Fibroblast of skin of back (primary cell): ENCODE results near the gene ARHGAP22.

Experiments
- DNase-seq: peaks from one replicate; pipeline ENCODE4 v3.0.0-alpha.2; 2013

The ARHGAP22 gene

DNA sequence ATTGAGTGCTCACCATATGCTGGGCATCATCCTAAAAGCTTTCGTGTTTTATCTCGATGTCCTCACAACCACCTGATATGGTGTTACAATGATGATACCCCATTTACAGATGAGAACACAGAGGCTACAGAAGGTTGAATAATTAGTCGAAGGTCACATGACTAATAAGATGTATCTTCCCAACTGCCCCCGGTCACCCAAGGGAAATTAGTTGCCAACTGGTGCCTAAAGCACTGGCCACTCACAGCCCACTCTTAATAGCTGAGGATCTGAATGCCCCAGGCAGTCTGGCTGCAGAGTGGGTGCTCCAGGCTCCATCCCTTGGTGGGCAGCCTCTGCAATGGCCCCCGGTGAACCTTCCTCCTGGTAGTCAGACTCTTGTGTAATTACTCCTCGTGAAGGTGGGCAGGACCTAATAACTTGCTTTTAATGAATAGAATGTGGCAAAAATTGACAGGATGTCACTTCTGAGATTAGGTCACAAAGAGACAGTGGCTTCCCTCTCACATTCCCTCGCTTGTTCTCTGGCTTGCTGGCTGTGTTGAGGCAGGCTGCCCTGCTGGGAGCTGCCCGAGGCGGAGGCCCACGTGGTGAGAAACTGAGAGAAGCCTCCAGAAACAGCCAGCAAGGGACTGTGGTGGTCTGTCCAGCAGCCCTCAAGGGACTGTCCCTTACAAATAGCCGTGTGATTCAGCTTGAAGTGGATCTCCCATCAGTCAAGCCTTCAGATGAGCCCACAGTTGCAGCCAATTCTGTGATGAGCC, 109.4 kb downstream of the ARHGAP22 start:
- DNase-seq: peak; percentile 18

DNA sequence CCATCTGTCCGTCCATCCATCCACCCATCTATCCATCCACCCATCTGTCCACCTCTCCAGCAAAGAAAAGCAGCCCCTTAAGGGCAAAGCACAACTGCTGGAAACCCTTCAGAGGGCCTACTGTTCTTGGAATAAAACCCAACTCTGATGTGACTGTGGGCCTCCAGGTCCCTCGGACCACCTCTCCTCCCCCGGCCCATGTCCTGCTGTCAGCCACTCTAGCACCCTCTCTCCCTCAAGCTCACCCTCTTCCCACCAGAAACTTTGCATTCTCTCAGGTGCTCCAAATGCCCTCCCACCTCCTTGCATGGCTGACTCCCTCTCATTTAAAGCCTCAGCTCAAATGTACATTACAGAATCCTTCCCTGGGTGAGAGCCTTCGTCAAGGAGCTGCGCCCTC, 110.3 kb downstream of the ARHGAP22 start:
- no peak for DNase-seq

DNA sequence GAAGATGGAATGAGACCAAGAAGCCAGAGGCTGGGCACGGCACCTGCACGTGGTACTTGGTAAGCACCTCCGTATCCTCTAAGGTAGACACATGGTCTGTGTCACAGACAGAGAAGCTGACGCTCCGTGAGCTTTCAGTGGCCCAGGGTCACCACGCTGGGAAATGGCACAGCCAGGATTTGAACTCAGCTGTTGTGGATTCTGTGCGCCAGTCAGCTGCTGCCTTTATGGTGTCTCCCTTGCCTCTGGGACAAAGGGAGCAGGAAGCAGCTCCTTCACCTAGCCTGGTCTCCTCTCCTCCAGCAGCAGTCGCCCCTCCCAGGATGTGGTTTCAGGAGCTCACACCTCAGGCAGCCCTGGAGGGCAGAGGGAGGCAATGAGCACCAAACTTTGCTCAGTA, 110.8 kb downstream of the ARHGAP22 start:
- no peak for DNase-seq

DNA sequence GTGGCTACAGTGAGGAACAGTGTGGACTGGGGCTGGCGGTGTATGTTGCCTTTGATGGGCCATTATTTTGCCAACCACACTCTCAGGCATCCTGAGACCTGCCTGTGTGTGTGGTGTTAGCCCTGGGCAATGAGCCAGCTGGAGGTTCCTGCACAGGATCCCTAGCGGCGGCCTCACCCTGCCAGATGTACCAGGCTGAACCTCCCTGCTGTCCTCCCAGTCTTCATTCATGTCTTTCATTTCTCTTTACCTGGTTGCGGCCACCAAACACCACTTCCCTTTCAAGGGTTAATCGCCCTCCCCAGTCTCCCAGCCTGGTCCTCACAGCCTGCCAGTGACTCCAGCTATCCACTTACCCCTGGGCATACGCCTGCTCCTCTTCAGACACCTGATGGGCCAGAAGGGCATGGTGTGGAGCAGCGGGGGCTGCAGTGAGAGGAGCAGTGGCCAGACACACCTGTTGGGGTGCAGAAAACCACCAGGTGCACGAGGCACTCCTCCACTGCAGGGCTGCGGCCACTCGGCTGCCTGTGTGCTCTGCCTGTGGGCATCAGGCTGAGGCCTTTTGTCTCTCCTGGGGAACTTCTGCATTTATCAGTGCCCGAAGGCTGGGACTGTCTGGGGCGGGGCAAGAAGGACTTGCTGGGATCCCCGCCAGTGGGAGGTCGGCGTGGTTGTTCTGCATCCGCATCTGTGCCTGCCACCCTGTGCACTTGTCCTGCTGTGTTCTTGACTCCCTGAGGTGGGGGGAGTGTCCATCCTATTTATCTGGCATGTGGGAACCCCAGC, 111.6 kb downstream of the ARHGAP22 start:
- no peak for DNase-seq

DNA sequence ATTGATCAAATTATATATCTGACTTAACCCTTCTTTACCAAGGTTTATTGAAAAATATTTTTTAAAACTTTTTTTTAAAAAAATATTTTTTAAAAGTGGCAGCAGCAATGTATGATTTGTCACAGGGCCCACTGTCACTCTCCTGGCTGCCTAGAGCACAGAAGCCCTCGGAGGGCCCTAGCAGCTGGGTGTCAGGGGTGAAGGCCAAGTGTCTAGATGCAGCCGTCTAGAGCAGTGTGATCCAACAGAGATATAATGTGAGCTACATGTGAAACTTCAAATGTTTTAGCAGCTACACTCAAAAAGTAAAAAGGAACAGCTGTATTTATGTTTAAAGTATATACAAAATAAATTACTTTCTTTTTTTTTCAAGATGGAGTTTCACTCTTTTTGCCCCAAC, 112.7 kb downstream of the ARHGAP22 start:
- DNase-seq: no peak

DNA sequence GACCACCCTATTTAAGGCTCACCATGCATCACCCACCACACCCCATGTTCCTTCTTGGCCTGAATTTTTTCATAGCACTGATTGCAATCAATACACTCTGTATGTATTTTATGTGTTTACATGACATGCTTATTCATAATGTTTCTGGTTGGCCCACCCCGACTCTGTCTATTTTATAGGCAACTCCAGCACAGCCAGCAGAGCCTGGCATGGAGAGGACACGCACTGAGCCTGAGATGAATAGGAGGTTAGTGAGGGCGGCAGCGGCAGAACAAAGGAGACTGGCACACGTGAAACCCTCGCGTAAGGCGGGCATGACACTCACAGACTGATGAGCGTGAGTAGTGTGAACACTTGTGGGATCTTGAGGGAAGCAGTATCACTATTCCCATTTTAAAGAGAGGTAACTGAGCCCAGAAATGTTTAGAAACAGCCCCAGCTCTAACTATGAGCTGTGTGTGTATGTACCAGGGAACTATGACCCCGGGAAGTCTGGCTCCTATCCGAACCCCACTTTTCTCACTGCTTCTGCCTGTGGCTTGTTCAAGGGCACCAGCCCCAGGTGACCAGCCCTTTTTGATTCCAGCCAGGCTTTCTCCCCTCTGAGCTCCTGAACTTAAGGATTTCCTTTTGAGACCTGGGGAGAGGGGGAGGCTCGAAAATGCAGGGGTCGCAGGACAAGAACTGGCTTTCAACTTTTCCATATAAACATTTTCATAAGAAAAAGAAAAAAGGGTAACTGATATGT, 113.3 kb downstream of the ARHGAP22 start:
- no peak for DNase-seq

DNA sequence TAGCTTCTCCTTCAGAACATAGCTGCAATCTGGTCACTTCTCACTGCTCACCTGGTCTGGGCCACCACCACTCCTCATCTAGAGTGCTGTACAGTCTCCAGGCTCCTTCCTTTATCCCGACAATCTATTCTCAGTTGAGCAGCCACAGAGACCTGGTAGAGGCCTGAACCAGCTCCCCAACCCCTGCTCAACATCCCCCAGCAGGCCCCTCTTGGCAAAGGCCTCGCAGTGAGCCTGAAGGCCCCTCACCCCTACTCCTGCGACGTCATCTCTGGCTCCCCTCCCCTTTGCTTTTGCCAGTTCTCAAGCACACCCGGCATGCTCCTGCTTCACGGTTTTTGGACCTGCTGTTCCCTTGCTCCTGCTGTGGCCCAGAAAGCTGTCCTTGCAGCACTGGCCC, 113.9 kb downstream of the ARHGAP22 start:
- DNase-seq: no peak

DNA sequence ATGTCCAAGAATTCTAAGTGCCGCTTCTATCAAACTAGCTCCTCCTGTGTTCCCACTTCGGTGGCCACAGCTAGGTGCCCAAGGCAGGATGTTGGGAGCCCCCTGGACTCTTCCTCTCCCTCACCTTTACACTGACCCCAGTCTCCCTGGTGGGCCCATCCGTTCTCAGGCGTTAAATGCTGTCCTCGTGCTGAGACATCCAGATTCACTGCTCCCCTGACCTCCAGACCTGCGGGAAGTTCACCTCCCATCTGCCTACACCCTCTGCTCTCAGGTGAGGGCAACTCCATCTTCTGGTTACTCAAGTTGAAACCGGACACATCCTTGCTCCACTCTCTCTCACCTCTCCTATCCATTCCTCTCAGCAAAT, 114.3 kb downstream of the ARHGAP22 start:
- DNase-seq: no peak

DNA sequence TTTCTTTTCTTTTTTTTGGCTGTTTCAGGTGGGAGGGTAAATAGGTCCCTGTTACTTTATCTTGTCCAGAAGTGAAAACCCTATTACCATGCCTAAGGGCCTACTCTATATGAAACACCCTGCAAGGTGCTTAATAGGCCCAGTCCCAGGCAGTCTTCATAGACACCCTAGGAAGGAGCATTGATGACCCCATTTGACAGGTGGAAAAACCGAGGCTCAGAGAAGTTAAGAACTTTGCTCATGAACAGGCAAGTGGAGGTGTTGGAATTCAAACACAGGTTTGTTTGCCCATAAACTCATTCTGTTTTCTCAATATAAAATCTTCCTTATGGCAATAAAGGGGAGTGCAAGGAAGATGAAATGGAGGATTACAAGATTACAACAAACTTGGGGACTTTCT, 115.8 kb downstream of the ARHGAP22 start:
- DNase-seq: no peak

DNA sequence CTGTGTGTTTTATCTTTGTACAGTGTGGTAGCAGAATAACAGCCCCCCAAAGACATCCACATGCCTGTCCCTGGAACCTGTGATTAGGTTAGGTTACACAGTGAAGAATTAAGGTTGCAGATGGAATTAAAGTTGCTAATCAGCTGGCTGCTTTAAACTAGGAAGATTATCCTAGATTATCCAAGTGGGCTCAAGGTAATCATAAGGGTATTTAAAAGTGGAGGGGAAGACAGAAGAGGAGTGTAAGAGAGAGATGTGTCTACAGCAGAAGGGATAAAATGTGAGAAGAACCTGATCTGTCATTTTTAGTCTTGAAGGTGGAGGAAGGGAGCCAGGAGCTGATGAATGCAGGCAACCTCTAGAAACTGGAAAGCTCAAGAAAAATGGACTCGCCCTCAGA, 117.6 kb downstream of the ARHGAP22 start:
- DNase-seq: no peak

DNA sequence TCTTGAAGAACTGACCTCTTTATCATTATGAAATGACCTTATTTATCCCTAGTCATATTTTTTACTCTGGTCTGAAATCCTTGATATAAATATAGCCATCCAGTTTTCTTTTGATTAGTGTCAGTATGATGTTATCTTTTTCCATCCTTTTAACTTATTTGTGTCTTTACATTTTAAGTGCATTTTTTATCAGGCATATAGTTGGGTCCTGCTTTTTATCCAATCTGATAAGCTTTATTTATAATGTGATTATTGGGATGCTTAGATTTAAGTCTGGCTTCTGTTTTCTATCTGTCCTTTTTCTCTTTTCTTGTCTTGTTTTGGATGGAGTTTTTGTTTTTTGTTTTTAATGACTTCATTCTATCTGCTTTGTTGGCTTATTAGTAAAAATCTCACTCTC, 119.2 kb downstream of the ARHGAP22 start:
- no peak for DNase-seq

DNA sequence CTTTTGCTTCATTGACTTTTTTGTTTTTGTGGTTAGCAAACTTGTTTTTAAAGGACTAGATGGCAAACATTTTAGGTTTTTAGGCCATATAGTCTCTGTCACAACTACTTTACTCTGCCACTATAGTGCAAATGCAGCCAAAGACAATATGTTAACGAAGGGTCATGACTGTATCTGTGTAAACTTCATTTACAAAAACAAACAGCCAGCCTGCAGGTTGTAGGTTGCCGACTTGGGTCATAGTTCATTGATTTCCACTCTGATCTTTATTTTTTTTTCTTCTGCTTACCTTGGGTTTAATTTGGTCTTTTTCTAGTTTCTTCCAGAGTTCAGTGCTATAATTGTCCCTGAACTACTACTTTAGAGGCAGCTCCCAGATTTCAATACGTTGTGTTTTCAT, 120.0 kb downstream of the ARHGAP22 start:
- DNase-seq: no peak

DNA sequence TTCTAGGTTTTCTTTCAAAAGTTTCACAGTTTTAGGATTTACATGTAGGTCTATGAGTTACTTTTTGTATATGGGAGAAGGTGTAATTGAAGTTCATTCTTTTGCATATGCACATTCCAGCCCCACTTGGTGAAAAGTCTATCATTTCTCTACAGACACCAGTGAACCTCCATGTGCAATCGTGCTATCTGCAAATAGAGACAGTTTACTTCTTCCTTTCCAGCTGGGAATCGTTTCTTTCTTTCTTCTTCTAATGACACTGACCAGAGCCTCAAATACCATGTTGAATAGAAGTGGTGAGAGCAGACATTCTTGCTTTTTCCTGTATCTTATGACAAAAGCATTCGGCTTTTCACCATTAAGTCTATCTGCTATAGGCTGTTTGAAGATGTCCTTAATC, 122.7 kb downstream of the ARHGAP22 start:
- DNase-seq: no peak

DNA sequence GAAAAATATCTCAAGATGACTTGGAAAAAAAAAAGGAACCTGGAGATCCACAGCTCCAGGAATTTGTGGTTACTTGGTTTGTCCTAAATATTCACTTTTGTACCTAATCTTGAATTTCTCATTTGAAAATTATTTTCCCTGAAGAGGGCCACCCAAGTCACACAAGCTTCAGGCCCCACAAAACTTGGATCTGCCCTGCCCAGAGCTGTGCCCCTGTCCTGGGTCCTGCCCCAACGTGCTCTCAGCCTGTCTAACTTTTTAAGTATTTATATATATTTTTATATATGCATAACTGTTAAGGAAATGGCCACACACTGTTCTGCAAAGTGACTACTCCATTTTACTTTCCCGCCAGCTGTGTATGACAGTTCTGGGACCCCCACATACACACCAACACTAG, 123.5 kb downstream of the ARHGAP22 start:
- DNase-seq: no peak

DNA sequence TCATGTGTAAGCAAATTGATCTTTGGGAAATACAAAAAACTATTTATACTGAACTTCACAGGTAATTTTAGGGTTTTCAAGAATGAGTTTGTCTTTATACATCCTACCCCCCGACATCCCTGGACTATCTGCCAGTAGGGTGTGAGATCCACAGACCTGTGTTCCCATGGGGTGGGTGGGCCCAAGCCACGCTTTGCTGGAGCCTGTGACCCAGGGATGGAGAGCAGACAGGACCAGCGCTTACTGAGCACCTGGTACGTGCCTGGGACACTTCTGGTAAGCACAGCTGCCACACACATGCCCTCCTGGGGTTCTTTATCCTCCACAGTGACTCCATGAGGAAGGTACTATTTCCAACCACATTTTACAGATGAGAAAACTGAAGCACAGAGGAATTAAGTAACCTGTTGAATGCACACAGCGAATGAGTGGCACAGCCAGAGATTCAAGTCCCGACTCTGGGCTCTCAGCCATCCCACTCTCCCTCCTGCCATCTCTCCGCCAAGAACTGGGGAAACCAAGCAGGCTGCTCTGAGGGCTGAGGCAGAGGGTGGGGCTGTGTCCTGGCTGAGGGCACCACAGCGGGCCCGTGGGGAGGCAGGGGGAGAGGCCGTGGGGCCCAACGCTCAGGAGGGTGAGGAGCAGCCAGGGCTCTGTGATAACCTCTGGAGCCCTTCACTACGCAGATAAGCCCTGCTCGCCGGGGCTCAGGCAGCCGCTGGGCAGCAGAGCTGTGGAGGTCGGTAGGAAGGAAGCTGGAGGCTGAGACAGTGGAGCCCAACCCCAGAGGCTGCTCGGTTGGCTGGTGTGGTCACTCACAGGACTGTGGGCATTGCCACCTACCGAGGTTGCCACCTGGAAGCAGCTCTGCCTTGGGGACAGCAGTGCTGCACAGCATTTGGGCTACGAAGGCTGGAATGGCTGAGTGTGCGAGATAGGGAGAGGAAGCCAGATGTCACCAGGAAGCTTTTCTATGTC, 124.2 kb downstream of the ARHGAP22 start:
- no peak for DNase-seq

DNA sequence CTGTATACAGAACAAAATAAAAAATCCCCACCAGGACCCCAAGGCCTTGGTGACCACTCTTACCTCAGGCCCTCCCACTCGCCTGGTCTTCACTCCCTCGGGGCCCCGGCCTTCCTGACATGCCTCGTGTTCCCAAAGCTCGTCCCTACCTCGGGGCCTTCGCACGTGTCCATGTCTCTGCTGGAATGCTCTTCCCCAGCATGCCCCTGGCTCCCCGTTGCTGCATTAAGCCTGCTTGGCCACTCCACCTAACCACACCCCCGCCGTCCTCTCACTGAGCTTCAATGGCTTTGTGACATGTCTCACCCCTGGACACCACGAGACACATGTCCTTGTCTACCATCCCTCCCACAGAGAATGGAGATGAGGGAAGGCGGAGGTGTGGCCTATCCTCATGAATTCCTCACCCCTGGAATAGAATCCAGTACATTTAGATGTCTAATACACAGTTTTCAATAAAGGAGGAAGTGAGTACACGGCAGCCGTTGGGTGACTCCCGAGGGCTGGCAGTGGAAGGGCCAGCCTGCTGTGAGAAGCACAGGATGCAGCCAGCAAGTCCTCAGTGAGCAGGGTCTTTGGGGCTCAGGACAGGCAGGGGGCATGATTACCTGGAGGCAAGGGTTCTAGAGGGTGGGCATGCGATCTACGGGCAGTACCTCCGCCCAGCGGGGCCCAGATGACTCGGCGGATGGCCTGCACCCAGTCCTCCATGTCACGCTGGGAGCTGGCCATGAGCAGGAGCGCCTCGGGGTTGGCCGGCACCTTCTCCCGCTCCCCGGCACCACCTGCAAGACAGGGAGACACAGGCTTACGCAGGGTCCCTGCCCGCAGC, 125.7 kb downstream of the ARHGAP22 start:
- no peak for DNase-seq

DNA sequence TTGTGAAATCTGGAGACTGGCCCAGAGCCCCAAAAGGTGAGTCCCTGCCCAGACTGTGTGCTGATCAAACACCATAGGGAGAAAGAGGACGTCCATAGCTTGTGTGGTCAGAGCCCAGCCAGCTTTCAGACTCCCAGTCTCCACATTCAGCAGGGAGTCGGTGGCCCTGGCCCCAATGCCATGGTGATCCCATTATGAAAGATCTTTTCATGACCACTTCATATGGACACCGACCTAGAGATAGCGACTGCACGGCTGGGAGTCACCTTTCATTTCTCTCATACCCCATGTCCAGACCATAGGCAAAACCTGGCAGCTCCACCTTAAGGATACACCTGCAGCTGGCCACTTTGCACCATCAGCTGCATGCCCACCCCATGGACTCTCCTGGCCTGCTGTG, 126.4 kb downstream of the ARHGAP22 start:
- DNase-seq: no peak

DNA sequence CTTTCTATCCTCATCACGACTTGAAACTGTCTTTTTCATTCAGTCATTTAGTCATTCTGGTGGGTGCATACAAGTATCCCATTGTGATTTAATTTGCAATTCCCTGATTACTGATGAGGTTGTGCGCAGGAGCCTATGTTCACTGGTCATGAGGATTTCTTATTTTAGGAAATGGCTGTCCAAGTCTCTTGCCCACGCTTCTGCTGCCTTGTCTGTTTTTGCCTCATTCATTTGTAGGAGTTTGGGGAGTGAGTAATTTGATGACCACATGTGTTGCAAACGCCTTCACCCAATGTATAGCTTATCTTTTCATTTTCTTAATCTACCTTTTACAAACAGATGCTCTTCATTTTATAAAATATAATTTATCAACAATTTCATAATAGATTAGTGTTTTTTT, 127.3 kb downstream of the ARHGAP22 start:
- DNase-seq: no peak

DNA sequence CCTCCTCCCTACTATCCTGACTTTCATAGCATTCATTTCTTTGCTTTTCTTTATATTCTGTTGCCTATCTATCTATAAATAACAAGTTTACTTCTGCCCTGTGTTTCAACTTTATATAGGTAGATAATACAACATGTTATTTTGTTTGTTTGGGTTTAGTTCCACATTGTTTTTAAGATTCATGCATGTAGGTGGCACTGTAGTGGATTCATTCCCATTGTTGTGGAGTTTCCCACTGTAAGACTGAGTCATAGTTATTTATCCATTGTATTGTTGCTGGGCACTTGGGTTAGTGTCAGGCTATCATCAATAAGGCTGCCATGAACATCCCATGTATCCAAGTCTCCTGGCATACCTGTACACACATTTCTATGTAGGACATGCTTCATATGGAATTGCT, 127.7 kb downstream of the ARHGAP22 start:
- DNase-seq: no peak

DNA sequence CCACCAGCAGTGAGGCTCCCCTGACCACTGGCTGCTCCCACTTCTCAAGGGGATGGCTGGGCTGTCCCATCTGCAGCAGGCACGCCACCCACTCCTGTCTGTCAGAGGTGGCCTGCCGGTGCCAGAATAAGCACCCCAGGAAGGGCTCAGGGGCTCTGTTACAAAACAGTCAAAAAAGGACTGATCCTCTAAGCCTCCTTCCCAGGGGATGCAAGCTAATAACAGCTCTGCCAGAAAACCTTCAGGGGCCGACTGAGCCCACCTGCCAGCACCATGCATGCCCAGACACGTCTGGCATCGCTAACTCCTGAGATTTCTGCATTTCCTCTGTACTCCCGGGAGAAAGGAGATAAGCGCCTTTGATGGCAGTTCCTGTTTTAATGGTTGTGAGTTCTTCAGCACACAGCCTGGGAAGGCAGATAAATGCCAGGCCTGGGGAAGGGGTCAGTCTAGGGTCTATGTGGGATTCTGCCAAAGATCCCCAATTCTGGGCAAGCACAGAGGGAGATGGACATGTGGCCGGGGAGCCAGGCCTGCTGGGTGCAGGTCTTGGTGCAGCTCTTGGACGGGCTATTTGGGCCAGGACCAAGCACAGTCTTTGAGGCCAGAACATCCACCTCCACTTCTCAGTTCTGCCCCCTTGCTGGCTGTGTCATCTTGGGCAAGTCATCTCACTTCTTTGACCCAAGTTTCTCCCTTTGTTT, 128.4 kb downstream of the ARHGAP22 start:
- no peak for DNase-seq

DNA sequence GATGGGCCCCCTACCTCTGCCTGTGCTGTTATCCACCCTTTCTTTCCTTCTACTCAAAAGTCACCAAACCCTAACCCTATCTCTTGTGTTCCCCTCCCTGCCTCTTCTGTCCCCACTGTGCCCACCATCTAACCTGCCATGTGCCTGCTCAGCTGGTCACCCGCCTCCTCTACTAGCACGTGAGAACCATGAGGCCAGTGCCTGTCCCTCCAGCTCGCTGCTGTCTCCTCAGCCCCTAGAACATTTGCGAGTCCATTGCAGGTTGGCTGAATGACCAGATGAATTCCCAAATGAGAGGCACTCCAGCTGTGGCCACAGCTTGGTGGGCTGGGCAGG, 129.0 kb downstream of the ARHGAP22 start:
- no peak for DNase-seq
